Loucy (cell line): Measurements from ENCODE around the gene MOB3B.
A peak's percentile ranks its signal among the peaks of the same experiment; 100 is the strongest.
"Not testable (repeated sequence)": the region's sequence is repeated elsewhere in the genome, so short reads cannot be mapped to it uniquely, and the experiment has no call there.

Experiments
- H2AFZ ChIP-seq: fragments of 200-600 bp; sonication (generic); 2 replicates; pipeline ENCODE4 v1.6.0; 2016; ENCODE audit warnings: antibody characterized with exemption, mild to moderate bottlenecking, low read length, moderate library complexity
- H3F3A ChIP-seq: fragments of 200-600 bp; 2 replicates; pipeline ENCODE4 v1.6.0; 2016; ENCODE audit warnings: antibody characterized with exemption, low read depth, mild to moderate bottlenecking
- H3K27me3 ChIP-seq: fragments of 200-600 bp; sonication (generic); 2 replicates; pipeline ENCODE4 v1.6.1; 2014; ENCODE audit warnings: low read length, mild to moderate bottlenecking; ENCODE audit not compliant: insufficient read depth, poor library complexity, severe bottlenecking
- H3K36me3 ChIP-seq: fragments of 200-600 bp; sonication (generic); 2 replicates; pipeline ENCODE4 v1.6.1; 2016; ENCODE audit warnings: low read length; ENCODE audit not compliant: insufficient read depth
- H3K4me1 ChIP-seq: fragments of 200-600 bp; sonication (generic); 2 replicates; pipeline ENCODE4 v1.5.1; 2014; ENCODE audit warnings: low read length, mild to moderate bottlenecking; ENCODE audit not compliant: insufficient read depth, poor library complexity, severe bottlenecking
- H3K4me2 ChIP-seq: fragments of 200-600 bp; sonication (generic); 2 replicates; pipeline ENCODE4 v1.6.0; 2014; ENCODE audit warnings: antibody characterized with exemption, low read length, low read depth, mild to moderate bottlenecking; ENCODE audit not compliant: poor library complexity, severe bottlenecking
- H3K4me3 ChIP-seq: fragments of 200-600 bp; sonication (generic); 2 replicates; pipeline ENCODE4 v1.5.1; 2014; ENCODE audit warnings: low read length, mild to moderate bottlenecking, mixed read lengths; ENCODE audit not compliant: poor library complexity, severe bottlenecking
- H3K79me2 ChIP-seq: fragments of 200-600 bp; sonication (generic); 2 replicates; pipeline ENCODE4 v1.6.1; 2014; ENCODE audit warnings: low read length; ENCODE audit not compliant: insufficient read depth
- H3K9ac ChIP-seq: fragments of 200-600 bp; sonication (generic); 2 replicates; pipeline ENCODE4 v1.6.0; 2014; ENCODE audit warnings: mild to moderate bottlenecking, low read depth, low read length, moderate library complexity; ENCODE audit not compliant: poor library complexity, severe bottlenecking
- H3K9me2 ChIP-seq: fragments of 200-600 bp; sonication (generic); replicated peaks from 2 replicates; pipeline ENCODE4 v1.6.1; 2016; ENCODE audit warnings: low read depth, low read length, mixed read lengths
- H3K9me3 ChIP-seq: fragments of 200-600 bp; sonication (generic); 2 replicates; pipeline ENCODE4 v1.6.1; 2014; ENCODE audit warnings: mild to moderate bottlenecking, antibody characterized with exemption, low read length, low read depth; ENCODE audit not compliant: insufficient read depth
- H4K20me1 ChIP-seq: fragments of 200-600 bp; sonication (generic); 2 replicates; pipeline ENCODE4 v1.6.0; 2014; ENCODE audit warnings: antibody characterized with exemption, low read length, mild to moderate bottlenecking; ENCODE audit not compliant: insufficient read depth, poor library complexity, severe bottlenecking
- CTCF ChIP-seq: fragments of 200-600 bp; sonication (generic); conservative IDR thresholded peaks from 2 replicates; pipeline ENCODE4 v1.5.1; 2014; ENCODE audit warnings: mild to moderate bottlenecking, antibody characterized with exemption, low read length
- EZH2phosphoT487 ChIP-seq: fragments of 200-600 bp; IDR thresholded peaks from 2 replicates; pipeline ENCODE4 v1.6.1; 2018; ENCODE audit warnings: antibody characterized with exemption, mild to moderate bottlenecking, moderate library complexity, borderline replicate concordance

Gene MOB3B

GRCh38 chr9:27468462-27469110 is 61.0 kb downstream of the MOB3B start:
- H3K9me3 ChIP-seq: no peaks in the 10 kb centered on the region
- no peaks in the 10 kb centered on the region for H3K9me2 ChIP-seq
- H3K9ac ChIP-seq: no peak overlapping the region
- H2AFZ ChIP-seq: 0 out of 2 replicates have a peak overlapping the region, but pooled peaks have one; percentile 0
- no peaks in the 10 kb centered on the region for H3K36me3 ChIP-seq
- no peaks in the 10 kb centered on the region for H3K79me2 ChIP-seq
- peaks cover 9% of the 10 kb centered on the region for H3K4me1 ChIP-seq
- H3K4me3 ChIP-seq: no peak overlapping the region
- no peak overlapping the region for H3K4me2 ChIP-seq
- no peaks in the 10 kb centered on the region for H4K20me1 ChIP-seq
- no peak for TF ChIP-seq EZH2phosphoT487
- TF ChIP-seq CTCF: no peak
- H3F3A ChIP-seq: no peaks in the 10 kb centered on the region
- H3K27me3 ChIP-seq: no peaks in the 10 kb centered on the region

GRCh38 chr9:27468000-27468399 is 61.6 kb downstream of the MOB3B start:
- peaks cover 9% of the 10 kb centered on the region for H3K4me1 ChIP-seq
- H3K9me2 ChIP-seq: no peaks in the 10 kb centered on the region
- H3K36me3 ChIP-seq: no peaks in the 10 kb centered on the region
- no peak overlapping the region for H3K4me2 ChIP-seq
- H4K20me1 ChIP-seq: no peaks in the 10 kb centered on the region
- no peak overlapping the region for H3K9ac ChIP-seq
- no peak for TF ChIP-seq EZH2phosphoT487
- no peak for TF ChIP-seq CTCF
- no peak overlapping the region for H2AFZ ChIP-seq
- no peaks in the 10 kb centered on the region for H3F3A ChIP-seq
- H3K4me3 ChIP-seq: no peak overlapping the region
- no peaks in the 10 kb centered on the region for H3K9me3 ChIP-seq
- no peaks in the 10 kb centered on the region for H3K27me3 ChIP-seq
- no peaks in the 10 kb centered on the region for H3K79me2 ChIP-seq

- no peaks in the 10 kb centered on the region for H3K27me3 ChIP-seq
- H3K9me3 ChIP-seq: no peaks in the 10 kb centered on the region
- H3K79me2 ChIP-seq: no peaks in the 10 kb centered on the region
- no peak overlapping the region for H3K4me3 ChIP-seq
- no peaks in the 10 kb centered on the region for H3K9me2 ChIP-seq
- H3K4me1 ChIP-seq: peaks cover 9% of the 10 kb centered on the region
- H4K20me1 ChIP-seq: no peaks in the 10 kb centered on the region
- TF ChIP-seq CTCF (no peak), EZH2phosphoT487 (no peak)
- H3F3A ChIP-seq: no peaks in the 10 kb centered on the region
- H3K9ac ChIP-seq: no peak overlapping the region
- H3K36me3 ChIP-seq: no peaks in the 10 kb centered on the region
- H2AFZ ChIP-seq: no peak overlapping the region
- no peak overlapping the region for H3K4me2 ChIP-seq
Observed at GRCh38 chr9:27467486-27467885, 62.1 kb downstream of the MOB3B start.

- H3K4me1 ChIP-seq, H3K9me2 ChIP-seq, H3K4me3 ChIP-seq, H3K4me2 ChIP-seq, H3K79me2 ChIP-seq, H2AFZ ChIP-seq, H3F3A ChIP-seq, H3K27me3 ChIP-seq, H3K36me3 ChIP-seq, H3K9me3 ChIP-seq, H4K20me1 ChIP-seq, H3K9ac ChIP-seq: not testable (repeated sequence)
Observed at GRCh38 chr9:27466516-27466915, 63.1 kb downstream of the MOB3B start.

- not testable (repeated sequence) for H3K79me2 ChIP-seq, H3K9me3 ChIP-seq, H3K4me1 ChIP-seq, H3K9me2 ChIP-seq, H2AFZ ChIP-seq, H3K4me2 ChIP-seq, H3K4me3 ChIP-seq, H3K9ac ChIP-seq, H3F3A ChIP-seq, H3K27me3 ChIP-seq, H4K20me1 ChIP-seq, H3K36me3 ChIP-seq
Observed at GRCh38 chr9:27464950-27465349, 64.7 kb downstream of the MOB3B start.
